HEK293 (cell line): ENCODE results near the gene SUMF1.

Source experiments
- CTCF ChIA-PET: fragments of 350-600 bp; formaldehyde crosslinking; extraction: SDS; loops from one replicate; lab custom pipeline; 2021; ENCODE audit warnings: antibody characterized with exemption; lab: Yijun Ruan, JAX
- POLR2A ChIA-PET: fragments of 300-600 bp; formaldehyde crosslinking; extraction: SDS; loops from one replicate; lab custom pipeline; 2020; ENCODE audit warnings: antibody characterized with exemption, inconsistent platforms; lab: Yijun Ruan, JAX
- H3K27ac ChIP-seq: fragments of 200-500 bp; sonication (Bioruptor generic); 2 replicates; pipeline ENCODE4 v1.5.1; 2014; ENCODE audit warnings: low read depth, low read length, control low read depth, inconsistent platforms; ENCODE audit errors: extremely low read depth
- H3K36me3 ChIP-seq, 2 experiments: fragments of 200-500 bp in 1 of 2; sonication (Bioruptor generic) in 1 of 2; 1 replicate in 1 of 2; 2 replicates in 1 of 2; pipeline ENCODE4 v1.5.1; 2014 to 2017; ENCODE audit warnings: inconsistent platforms in 2 of 2, low read length in 2 of 2; ENCODE audit not compliant: control insufficient read depth in 2 of 2, insufficient read depth in 1 of 2
- H3K4me1 ChIP-seq: fragments of 200-500 bp; sonication (Bioruptor generic); 2 replicates; pipeline ENCODE4 v1.5.1; 2014; ENCODE audit warnings: mild to moderate bottlenecking, low read length, inconsistent platforms; ENCODE audit not compliant: control insufficient read depth, insufficient read depth
- H3K4me3 ChIP-seq: 2 replicates; pipeline ENCODE4 v1.5.1; 2011; ENCODE audit warnings: low read depth, mild to moderate bottlenecking, control low read depth, low read length, moderate library complexity
- H3K9me3 ChIP-seq: fragments of 200-500 bp; sonication (Bioruptor generic); 2 replicates; pipeline ENCODE4 v1.5.1; 2014; ENCODE audit warnings: low read depth, low read length, inconsistent platforms; ENCODE audit not compliant: control insufficient read depth, insufficient read depth
- EGR2 ChIP-seq: fragments of 450-650 bp; formaldehyde crosslinking; IDR thresholded peaks from 2 replicates; pipeline ENCODE4 v1.5.1; 2016; ENCODE audit warnings: low read depth, missing biosample characterization, missing genetic modification characterization
- GFI1B ChIP-seq: fragments of 450-650 bp; formaldehyde crosslinking; IDR thresholded peaks from 2 replicates; pipeline ENCODE4 v1.5.1; 2016; ENCODE audit warnings: missing biosample characterization, missing genetic modification characterization
- HOXD13 ChIP-seq: sonication (generic); formaldehyde crosslinking; IDR thresholded peaks from 2 replicates; pipeline ENCODE4 v1.8.0; 2022; ENCODE audit warnings: missing genetic modification reagents, borderline replicate concordance
- MYNN ChIP-seq: fragments of 450-650 bp; formaldehyde crosslinking; IDR thresholded peaks from 2 replicates; pipeline ENCODE4 v1.5.1; 2016; ENCODE audit warnings: missing biosample characterization, missing genetic modification characterization, borderline replicate concordance
- SALL2 ChIP-seq: fragments of 450-650 bp; formaldehyde crosslinking; IDR thresholded peaks from 2 replicates; pipeline ENCODE4 v1.5.0; 2017; ENCODE audit warnings: missing biosample characterization, mild to moderate bottlenecking, missing genetic modification characterization, borderline replicate concordance
- SCRT2 ChIP-seq: fragments of 450-650 bp; formaldehyde crosslinking; IDR thresholded peaks from 2 replicates; pipeline ENCODE4 v1.5.1; 2016; ENCODE audit warnings: missing biosample characterization, missing genetic modification characterization
- YY1 ChIP-seq: fragments of 450-650 bp; formaldehyde crosslinking; IDR thresholded peaks from 2 replicates; pipeline ENCODE4 v1.5.1; 2018; ENCODE audit warnings: missing biosample characterization, missing genetic modification characterization
- ZBTB8A ChIP-seq: fragments of 450-650 bp; formaldehyde crosslinking; IDR thresholded peaks from 2 replicates; pipeline ENCODE4 v1.5.1; 2016; ENCODE audit warnings: missing biosample characterization, missing genetic modification characterization
- ZFP37 ChIP-seq: fragments of 450-650 bp; formaldehyde crosslinking; IDR thresholded peaks from 2 replicates; pipeline ENCODE4 v1.5.1; 2016; ENCODE audit warnings: missing biosample characterization, missing genetic modification characterization
- ZFP41 ChIP-seq: fragments of 450-650 bp; formaldehyde crosslinking; IDR thresholded peaks from 2 replicates; pipeline ENCODE4 v1.5.1; 2016; ENCODE audit warnings: missing biosample characterization, missing genetic modification characterization, borderline replicate concordance
- ZNF112 ChIP-seq: fragments of 450-650 bp; formaldehyde crosslinking; IDR thresholded peaks from 2 replicates; pipeline ENCODE4 v1.5.0; 2017; ENCODE audit warnings: missing biosample characterization, missing genetic modification characterization
- ZNF138 ChIP-seq: fragments of 450-650 bp; formaldehyde crosslinking; IDR thresholded peaks from 2 replicates; pipeline ENCODE4 v1.5.1; 2016; ENCODE audit warnings: missing biosample characterization, missing genetic modification characterization, borderline replicate concordance
- ZNF292 ChIP-seq: fragments of 450-650 bp; formaldehyde crosslinking; IDR thresholded peaks from 2 replicates; pipeline ENCODE4 v1.5.1; 2016; ENCODE audit warnings: low read depth, missing biosample characterization, missing genetic modification characterization, borderline replicate concordance
- ZNF366 ChIP-seq: fragments of 450-650 bp; formaldehyde crosslinking; conservative IDR thresholded peaks from 2 replicates; pipeline ENCODE4 v1.5.1; 2016; ENCODE audit warnings: missing biosample characterization, missing genetic modification characterization
- ZNF391 ChIP-seq: fragments of 450-650 bp; formaldehyde crosslinking; IDR thresholded peaks from 2 replicates; pipeline ENCODE4 v1.5.1; 2016; ENCODE audit warnings: low read depth, missing biosample characterization, missing genetic modification characterization, borderline replicate concordance
- ZNF416 ChIP-seq: fragments of 450-650 bp; formaldehyde crosslinking; IDR thresholded peaks from 2 replicates; pipeline ENCODE4 v1.5.1; 2016; ENCODE audit warnings: missing biosample characterization, missing genetic modification characterization
- ZNF561 ChIP-seq: fragments of 450-650 bp; IDR thresholded peaks from 2 replicates; pipeline ENCODE4 v1.5.1; 2018; ENCODE audit warnings: missing biosample characterization, missing genetic modification characterization, borderline replicate concordance
- ZNF660 ChIP-seq: fragments of 450-650 bp; IDR thresholded peaks from 2 replicates; pipeline ENCODE4 v1.5.1; 2018; ENCODE audit warnings: missing biosample characterization, mild to moderate bottlenecking, missing genetic modification characterization
- ZNF664 ChIP-seq: fragments of 450-650 bp; formaldehyde crosslinking; IDR thresholded peaks from 2 replicates; pipeline ENCODE4 v1.5.1; 2016; ENCODE audit warnings: missing biosample characterization, missing genetic modification characterization
- ZNF707 ChIP-seq: fragments of 450-650 bp; formaldehyde crosslinking; IDR thresholded peaks from 2 replicates; pipeline ENCODE4 v1.5.1; 2016; ENCODE audit warnings: missing biosample characterization, missing genetic modification characterization
- ZNF777 ChIP-seq: fragments of 450-650 bp; formaldehyde crosslinking; IDR thresholded peaks from 2 replicates; pipeline ENCODE4 v1.5.1; 2017; ENCODE audit warnings: missing biosample characterization, missing genetic modification characterization, borderline replicate concordance
- ZSCAN23 ChIP-seq: fragments of 450-650 bp; formaldehyde crosslinking; IDR thresholded peaks from 2 replicates; pipeline ENCODE4 v1.5.1; 2016; ENCODE audit warnings: missing biosample characterization, missing genetic modification characterization
- ZXDB ChIP-seq: fragments of 450-650 bp; formaldehyde crosslinking; IDR thresholded peaks from 2 replicates; pipeline ENCODE4 v1.5.1; 2016; ENCODE audit warnings: missing biosample characterization, missing genetic modification characterization
- TF ChIP-seq, protein P1 (sequence below): fragments of 450-650 bp; formaldehyde crosslinking; IDR thresholded peaks from 2 replicates; pipeline ENCODE4 v1.5.1; 2016; ENCODE audit warnings: missing biosample characterization, missing genetic modification characterization
- TF ChIP-seq, protein P2 (sequence below): fragments of 450-650 bp; formaldehyde crosslinking; IDR thresholded peaks from 2 replicates; pipeline ENCODE4 v1.5.1; 2016; ENCODE audit warnings: missing biosample characterization, missing genetic modification characterization
- TF ChIP-seq, protein P3 (sequence below): fragments of 450-650 bp; formaldehyde crosslinking; IDR thresholded peaks from 2 replicates; pipeline ENCODE4 v1.5.1; 2017; ENCODE audit warnings: missing biosample characterization, missing genetic modification characterization
- TF ChIP-seq, protein P4 (sequence below): fragments of 450-650 bp; formaldehyde crosslinking; IDR thresholded peaks from 2 replicates; pipeline ENCODE4 v1.5.0; 2017; ENCODE audit warnings: missing biosample characterization, missing genetic modification characterization, borderline replicate concordance

The SUMF1 gene

DNA sequence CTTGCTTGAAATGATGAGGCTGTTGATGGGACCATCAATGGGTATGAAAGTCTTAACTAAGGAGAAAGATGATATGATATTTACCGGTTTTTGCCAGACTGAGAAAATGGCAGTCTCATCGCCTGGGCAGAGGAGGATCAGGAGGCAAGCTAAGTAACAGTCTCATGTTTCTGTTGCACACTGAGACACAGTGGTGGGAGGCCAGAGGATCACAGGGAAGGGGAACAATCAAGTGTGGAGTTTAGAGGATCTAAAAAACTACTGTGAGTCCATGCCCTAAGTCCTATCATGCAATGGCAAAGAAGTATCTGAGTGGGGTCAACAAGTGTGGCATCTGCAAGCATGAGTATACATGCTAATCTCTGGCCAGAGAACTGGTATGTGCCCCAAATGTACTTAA is 62.2 kb downstream of the SUMF1 start (continued):
- TF ChIP-seq, protein P1, sequence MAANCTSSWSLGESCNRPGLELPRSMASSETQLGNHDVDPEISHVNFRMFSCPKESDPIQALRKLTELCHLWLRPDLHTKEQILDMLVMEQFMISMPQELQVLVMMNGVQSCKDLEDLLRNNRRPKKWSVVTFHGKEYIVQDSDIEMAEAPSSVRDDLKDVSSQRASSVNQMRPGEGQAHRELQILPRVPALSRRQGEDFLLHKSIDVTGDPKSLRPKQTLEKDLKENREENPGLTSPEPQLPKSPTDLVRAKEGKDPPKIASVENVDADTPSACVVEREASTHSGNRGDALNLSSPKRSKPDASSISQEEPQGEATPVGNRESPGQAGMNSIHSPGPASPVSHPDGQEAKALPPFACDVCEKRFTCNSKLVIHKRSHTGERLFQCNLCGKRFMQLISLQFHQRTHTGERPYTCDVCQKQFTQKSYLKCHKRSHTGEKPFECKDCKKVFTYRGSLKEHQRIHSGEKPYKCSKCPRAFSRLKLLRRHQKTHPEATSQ (tag by site-specific recombination) = no peak
- no peak for TF ChIP-seq ZNF391 (tag by site-specific recombination)

DNA sequence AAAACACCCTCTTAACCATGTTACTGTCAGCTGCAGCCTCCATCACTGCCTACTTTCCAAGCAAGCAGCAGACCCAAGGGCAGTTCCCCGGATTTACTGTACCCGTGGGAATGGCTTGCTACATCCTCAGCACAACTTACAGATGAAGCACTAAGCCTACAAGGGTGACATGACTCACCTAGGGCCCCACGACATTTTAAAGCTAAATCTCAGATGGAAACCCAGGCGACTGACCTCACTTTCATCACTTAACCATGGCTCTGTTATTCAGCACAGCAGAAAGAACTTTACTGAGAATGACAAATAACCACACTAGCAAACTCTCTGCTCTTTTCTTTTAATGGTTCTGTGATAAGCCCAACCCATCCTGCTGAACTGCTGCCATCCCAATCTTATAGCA is 65.6 kb downstream of the SUMF1 start:
- ChIA-PET POLR2A (no interaction called here), CTCF (no interaction called here)
- H3K9me3 ChIP-seq = no peaks in the 10 kb centered on the region
- no peak overlapping the region for H3K4me3 ChIP-seq
- H3K27ac ChIP-seq = no peak overlapping the region
- TF ChIP-seq ZNF561 (tag by site-specific recombination) = no peak
- no peak for TF ChIP-seq ZSCAN23
- no peak for TF ChIP-seq ZNF707 (tag by site-specific recombination)
- no peak for TF ChIP-seq ZFP41 (tag by site-specific recombination)
- TF ChIP-seq ZNF112 (tag by site-specific recombination) = no peak
- no peak for TF ChIP-seq ZNF664 (tag by site-specific recombination)
- TF ChIP-seq MYNN = no peak
- no peak for TF ChIP-seq GFI1B
- no peak for TF ChIP-seq ZNF138 (tag by site-specific recombination)
- TF ChIP-seq YY1 = no peak
- no peak for TF ChIP-seq ZNF777 (tag by site-specific recombination)
- TF ChIP-seq SALL2 (tag by site-specific recombination) = no peak
- TF ChIP-seq ZNF366 (tag by site-specific recombination) = no peak
- TF ChIP-seq ZFP37 (tag by site-specific recombination) = no peak
- no peak for TF ChIP-seq ZNF660 (tag by site-specific recombination)
- TF ChIP-seq SCRT2 = no peak
- TF ChIP-seq ZBTB8A (tag by site-specific recombination) = no peak
- TF ChIP-seq, all 188 proteins: peak for 0
- H3K4me1 ChIP-seq = no peaks in the 10 kb centered on the region
- H3K36me3 ChIP-seq = no peaks in the 10 kb centered on the region

DNA sequence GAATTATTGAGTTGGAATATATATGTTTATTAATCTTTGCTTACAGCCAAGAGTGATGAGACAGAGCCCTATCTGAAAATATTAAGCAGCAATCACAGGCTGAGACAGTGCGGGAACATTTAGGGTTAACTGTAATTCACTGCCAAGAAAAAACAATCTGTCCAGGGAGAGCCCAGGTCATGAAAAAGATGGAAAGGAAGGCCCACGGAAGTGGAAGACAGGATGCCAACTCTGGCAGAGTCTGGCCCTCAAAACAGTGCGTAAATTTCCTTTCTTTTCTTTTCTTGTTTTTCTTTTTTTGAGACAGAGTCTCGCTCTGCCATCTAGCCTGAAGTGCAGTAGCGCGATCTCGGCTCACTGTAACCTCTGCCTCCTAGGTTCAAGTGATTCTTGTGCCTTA is 67.6 kb downstream of the SUMF1 start:
- no peaks in the 10 kb centered on the region for H3K9me3 ChIP-seq
- POLR2A ChIA-PET = no interaction called here
- H3K4me1 ChIP-seq = no peaks in the 10 kb centered on the region
- no peak overlapping the region for H3K27ac ChIP-seq
- no peak overlapping the region for H3K4me3 ChIP-seq
- CTCF ChIA-PET = no interaction called here
- TF ChIP-seq ZNF707 (tag by site-specific recombination) = no peak
- TF ChIP-seq, protein P2, sequence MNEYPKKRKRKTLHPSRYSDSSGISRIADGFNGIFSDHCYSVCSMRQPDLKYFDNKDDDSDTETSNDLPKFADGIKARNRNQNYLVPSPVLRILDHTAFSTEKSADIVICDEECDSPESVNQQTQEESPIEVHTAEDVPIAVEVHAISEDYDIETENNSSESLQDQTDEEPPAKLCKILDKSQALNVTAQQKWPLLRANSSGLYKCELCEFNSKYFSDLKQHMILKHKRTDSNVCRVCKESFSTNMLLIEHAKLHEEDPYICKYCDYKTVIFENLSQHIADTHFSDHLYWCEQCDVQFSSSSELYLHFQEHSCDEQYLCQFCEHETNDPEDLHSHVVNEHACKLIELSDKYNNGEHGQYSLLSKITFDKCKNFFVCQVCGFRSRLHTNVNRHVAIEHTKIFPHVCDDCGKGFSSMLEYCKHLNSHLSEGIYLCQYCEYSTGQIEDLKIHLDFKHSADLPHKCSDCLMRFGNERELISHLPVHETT = no peak
- no peaks in the 10 kb centered on the region for H3K36me3 ChIP-seq

DNA sequence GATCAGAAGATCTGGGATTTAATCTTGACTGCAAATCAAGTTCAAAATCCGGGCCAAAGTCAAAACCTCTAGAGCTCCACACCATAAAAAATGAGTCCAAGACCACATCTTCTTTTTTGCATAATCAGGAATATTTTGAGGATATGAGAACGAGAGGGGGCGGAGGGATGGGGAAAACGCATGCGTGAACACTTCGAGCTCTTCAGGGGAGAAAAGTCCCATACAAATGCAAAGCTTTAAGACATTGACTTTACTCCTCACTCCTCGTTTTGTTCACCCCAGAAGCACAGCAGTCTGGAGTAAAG is 68.2 kb downstream of the SUMF1 start:
- no peaks in the 10 kb centered on the region for H3K9me3 ChIP-seq
- H3K27ac ChIP-seq = no peak overlapping the region
- ChIA-PET POLR2A (no interaction called here), CTCF (interaction anchor here (0.5 to 0.7 kb wide), 2 partner anchors 59 to 114 kb away, joined by 3 to 4 read pairs; no protein-coding TSS in a partner anchor)
- no peaks in the 10 kb centered on the region for H3K4me1 ChIP-seq
- H3K4me3 ChIP-seq = no peak overlapping the region
- H3K36me3 ChIP-seq = no peaks in the 10 kb centered on the region
- TF ChIP-seq ZSCAN23 (no peak), HOXD13 (CRISPR knock-in tag) (no peak), ZNF416 (no peak), EGR2 (tag by site-specific recombination) (no peak), ZXDB (tag by site-specific recombination) (no peak), ZNF292 (tag by site-specific recombination) (no peak), ZNF561 (tag by site-specific recombination) (no peak)
- TF ChIP-seq, protein P3, sequence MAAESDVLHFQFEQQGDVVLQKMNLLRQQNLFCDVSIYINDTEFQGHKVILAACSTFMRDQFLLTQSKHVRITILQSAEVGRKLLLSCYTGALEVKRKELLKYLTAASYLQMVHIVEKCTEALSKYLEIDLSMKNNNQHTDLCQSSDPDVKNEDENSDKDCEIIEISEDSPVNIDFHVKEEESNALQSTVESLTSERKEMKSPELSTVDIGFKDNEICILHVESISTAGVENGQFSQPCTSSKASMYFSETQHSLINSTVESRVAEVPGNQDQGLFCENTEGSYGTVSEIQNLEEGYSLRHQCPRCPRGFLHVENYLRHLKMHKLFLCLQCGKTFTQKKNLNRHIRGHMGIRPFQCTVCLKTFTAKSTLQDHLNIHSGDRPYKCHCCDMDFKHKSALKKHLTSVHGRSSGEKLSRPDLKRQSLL (tag by site-specific recombination) = no peak
- TF ChIP-seq, protein P4, sequence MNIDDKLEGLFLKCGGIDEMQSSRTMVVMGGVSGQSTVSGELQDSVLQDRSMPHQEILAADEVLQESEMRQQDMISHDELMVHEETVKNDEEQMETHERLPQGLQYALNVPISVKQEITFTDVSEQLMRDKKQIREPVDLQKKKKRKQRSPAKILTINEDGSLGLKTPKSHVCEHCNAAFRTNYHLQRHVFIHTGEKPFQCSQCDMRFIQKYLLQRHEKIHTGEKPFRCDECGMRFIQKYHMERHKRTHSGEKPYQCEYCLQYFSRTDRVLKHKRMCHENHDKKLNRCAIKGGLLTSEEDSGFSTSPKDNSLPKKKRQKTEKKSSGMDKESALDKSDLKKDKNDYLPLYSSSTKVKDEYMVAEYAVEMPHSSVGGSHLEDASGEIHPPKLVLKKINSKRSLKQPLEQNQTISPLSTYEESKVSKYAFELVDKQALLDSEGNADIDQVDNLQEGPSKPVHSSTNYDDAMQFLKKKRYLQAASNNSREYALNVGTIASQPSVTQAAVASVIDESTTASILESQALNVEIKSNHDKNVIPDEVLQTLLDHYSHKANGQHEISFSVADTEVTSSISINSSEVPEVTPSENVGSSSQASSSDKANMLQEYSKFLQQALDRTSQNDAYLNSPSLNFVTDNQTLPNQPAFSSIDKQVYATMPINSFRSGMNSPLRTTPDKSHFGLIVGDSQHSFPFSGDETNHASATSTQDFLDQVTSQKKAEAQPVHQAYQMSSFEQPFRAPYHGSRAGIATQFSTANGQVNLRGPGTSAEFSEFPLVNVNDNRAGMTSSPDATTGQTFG (tag by site-specific recombination) = no peak
